Glomerular visceral epithelial cell (primary cell): Measurements from ENCODE around the gene TMEM121.
A peak's percentile ranks its signal among the peaks of the same experiment; 100 is the strongest.

Experiments used
- DNase-seq: peaks from one replicate; pipeline ENCODE4 v3.0.0-alpha.2; 2016; ENCODE audit errors: extremely low spot score

The TMEM121 gene

DNA sequence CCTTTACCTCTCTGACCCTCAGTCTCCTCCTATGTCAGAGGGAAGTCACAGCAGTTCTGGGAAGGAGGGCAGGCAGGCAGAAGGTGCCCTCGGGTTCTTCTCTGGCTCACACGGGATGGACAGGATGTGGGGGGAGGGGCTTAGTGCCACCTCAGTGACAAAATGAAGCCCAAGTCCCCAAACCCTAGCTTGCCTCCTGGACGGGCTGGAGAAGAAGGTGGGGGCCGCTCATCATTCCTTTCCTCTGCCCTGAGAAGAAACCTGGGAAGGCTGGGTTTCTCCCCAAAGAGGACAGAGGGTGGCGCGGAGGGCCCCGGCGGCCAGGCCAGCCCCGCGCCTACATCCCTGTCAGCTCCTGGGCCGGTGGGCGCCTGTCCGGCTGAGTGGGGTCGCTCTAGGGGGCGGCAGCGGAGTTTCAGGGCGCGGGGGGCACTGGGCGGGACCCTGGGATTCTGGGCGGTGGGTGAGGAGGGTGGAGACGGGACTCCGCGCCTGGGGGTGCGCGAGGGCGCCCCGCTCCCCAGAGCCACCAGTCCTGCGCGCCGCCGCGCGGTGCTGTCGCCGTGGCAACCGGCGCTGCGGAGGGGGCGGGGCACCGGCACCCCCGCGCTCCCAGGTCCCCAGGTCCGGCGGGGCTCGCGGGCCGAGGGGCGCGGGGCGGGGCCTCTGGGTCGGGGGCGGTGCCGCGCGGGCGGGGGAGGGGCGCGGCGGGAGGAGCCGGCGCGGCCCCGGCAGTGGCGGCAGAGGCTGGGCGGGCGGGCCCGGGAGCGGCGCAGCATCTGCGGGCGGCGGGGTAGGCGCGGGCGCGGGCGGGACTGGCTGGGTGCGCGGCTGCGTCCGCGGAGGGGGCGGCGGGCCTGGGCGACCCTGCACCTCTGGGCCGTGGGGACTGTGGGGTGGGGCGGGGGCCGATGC lies at the start of gene TMEM121:
Gene TMEM121, plus strand, starts transcription at position 723 of the 915 bp plus-strand sequence. CDS start 2,252 bp downstream, outside the sequence.
- peak; percentile 27 for DNase-seq

DNA sequence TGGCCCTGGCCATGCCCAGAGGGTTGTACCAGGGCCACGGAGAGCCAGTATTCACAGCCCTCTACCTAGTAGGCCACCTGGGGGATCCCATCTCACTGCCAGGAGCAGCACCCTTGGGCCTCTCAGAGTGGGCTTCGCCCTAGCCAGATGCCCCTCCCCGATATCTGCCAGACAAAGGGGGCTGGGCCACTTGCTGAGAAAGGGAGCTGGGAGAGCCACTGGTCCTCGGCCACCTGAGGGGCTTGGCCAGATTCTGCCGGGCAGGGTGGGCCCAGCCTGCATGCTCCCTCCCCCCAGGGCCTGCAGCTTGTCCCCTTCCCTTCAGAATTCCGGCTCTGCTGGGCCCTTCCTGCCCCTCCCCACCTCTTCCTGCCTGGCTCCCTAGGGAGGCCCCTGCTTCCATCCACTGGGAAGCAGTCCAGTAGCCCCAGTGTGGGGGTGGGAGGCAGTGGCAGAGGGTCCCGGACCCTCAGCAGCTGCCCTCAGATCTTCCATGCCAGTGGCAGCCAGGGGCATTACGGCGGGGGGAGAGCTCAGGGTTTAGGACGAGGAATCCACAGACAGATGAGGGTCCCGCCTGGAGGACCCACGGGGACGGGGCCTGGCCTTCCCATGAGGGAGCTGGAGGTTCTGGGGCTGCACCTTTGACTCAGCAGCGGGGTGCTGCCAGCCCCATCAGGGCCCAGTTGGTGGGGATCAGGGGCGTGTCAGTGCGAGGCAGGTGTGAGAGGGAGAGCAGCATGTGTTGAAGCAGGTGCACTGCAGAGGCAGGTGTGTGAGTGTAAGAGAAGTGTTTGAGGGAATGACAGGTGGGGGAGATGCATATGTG lies 49.3 kb upstream of the TMEM121 start:
- no peak for DNase-seq

DNA sequence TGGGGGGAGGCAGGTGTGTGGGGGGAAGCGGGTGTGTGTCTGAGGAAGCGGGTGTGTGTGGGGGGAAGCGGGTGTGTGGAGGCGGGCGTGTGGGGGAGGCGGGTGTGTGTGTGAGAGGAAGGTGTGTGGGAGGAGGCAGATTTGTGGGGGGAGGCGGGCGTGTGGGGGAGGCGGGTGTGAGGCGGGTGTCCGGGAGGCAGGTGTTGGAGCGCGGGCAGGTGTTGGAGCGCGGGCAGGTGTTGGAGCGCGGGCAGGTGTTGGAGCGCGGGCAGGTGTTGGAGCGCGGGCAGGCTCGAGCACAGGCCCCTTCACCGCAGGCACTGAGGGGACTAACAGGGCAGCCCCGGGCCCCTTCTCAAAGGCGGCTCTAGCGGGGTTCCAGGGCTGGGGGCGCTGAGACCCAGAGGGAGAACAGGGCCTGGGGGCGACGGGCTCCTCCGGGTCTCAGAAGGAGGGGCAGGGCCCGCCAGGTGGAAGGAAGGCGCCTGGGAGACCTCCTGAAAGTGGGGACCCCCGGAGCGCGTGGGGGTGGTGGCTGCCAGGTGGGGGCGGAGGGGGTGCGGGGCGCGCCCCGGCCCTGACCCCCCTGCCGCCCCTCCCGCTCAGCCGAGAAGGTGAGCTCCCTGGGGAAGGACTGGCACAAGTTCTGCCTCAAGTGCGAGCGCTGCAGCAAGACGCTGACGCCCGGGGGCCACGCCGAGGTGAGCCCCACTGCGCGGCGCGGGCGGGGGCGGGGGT lies 48.6 kb upstream of the TMEM121 start:
- DNase-seq, result no peak

DNA sequence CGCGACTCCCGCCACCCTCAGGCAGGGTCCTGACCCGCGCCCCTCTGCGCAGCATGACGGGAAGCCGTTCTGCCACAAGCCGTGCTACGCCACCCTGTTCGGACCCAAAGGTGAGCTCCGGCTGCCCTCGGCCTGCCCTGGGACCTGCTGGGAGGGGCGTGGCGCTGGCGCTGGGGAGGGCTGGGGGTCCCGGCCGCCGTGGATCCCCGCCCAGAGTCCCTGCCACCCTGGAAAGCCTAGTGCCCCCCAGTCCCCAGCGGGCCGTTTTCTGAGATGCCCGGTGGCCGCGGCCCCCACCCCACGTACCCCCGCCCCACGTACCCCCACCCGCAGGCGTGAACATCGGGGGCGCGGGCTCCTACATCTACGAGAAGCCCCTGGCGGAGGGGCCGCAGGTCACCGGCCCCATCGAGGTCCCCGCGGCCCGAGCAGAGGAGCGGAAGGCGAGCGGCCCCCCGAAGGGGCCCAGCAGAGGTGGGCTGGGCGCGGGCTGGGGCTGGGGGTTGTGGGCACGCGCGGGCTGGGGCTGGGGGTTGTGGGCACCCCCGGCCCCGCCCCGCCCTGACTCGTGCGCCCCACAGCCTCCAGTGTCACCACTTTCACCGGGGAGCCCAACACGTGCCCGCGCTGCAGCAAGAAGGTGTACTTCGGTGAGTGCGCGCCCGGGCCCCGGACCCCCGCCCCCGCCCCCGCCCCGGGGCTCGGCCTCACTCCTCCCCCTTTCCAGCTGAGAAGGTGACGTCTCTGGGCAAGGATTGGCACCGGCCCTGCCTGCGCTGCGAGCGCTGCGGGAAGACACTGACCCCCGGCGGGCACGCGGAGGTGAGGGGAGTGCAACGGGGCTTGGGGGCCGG lies 47.8 kb upstream of the TMEM121 start:
- DNase-seq, result no peak

DNA sequence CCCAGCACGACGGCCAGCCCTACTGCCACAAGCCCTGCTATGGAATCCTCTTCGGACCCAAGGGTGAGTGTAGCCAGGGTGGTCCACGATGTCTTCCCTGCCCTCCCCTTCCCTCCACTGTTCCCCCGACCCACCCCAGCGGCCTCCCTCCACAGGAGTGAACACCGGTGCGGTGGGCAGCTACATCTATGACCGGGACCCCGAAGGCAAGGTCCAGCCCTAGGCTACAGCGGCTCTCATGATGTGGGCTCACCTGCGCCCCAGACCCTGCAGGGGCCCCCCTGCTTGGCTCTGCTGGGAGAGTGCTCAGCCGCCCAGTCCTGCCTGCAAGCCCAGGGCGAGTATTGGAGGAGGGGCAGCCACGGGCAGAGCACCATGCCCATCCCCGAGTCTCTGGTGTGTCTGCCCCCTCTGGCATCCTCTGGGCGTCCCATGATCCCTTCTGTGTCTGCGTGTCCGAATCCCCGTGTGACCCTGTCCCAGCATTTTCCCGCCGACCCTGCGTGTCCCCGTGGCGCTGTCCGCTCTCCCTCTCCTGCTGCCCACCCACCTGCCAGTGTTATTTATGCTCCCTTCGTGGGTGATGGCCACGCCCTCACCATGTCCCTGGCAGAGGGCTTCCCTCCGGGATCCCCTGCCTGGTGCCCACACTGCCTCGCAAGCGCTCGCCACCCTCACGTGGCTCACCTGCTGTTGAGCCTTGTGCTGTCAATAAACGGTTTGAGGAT lies 46.8 kb upstream of the TMEM121 start:
- DNase-seq, result no peak

DNA sequence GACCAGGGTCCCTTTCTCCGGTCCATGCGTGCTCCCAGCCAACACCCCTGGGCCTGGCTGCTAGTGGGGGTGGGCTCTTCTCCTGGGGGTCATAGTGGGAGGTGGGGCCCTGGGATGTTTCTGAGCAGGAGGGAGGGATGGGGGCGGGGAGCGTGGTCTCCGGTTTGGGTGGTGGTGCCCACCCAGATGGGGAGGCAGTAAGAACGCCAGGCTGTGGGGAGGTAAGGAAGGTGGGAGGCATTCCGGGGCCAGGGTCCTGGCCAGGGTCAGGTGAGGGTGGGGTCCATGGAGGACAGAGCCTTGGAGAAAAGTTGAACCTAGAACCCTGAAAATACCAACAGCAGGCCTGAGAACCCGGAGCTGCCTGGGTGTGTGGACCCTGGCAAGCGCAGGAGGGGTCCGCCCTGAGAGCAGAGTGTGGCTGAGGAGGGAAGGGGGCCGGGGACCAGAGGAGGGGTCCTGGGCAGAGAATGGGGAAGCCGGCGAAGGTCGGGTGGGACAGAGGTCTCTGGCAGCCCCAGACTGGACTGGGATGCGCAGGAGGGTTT lies 46.1 kb upstream of the TMEM121 start:
- DNase-seq, result no peak

DNA sequence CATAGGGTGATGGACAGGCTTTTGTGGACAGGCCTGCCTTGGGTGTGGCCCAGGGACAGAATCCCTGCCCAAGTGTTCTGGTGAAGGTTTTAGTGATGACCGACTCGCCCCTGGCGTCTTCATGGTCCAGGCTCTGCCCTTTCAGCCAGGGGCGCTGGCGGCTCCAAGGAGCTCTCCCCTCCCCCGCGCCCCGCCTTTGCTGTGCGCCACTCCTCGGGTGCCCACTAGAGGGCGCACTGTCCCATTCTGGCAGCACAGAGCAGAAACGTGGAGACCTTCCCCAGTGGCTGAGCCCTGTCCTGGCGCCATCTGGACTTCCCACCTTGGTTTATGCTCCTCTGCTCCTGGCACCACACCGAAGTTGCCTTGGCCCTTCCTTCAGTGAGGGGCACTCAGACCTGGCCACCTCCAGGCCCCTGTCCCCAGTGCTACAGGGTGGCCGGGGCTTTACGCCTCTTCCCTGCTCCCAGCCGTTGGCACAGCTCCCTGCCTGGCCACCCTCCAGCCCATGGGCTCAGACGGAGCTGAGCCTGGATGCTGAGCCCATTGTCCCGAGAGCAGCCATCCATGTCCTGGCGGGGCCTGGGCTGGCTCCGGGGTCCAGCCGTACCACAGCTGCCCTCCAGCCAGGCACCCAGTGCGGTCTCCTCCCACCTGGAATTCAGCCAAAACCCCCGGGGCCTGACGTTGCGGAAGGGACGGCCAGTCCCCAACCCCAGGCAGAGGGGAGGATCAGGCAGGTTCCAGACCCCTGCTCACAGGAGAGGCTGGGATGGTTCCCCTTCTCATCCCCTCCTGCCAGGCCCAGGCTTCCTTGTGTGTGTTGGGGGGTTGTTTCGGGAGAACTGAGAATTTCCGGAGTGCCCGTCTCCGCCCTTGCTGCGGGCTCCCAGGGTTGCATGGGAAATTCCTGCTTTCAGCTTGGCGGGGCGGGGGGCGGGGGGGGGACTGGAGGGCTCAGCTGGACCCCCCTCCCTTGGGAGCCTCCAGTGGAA lies 45.3 kb upstream of the TMEM121 start:
- peak; percentile 92 for DNase-seq

DNA sequence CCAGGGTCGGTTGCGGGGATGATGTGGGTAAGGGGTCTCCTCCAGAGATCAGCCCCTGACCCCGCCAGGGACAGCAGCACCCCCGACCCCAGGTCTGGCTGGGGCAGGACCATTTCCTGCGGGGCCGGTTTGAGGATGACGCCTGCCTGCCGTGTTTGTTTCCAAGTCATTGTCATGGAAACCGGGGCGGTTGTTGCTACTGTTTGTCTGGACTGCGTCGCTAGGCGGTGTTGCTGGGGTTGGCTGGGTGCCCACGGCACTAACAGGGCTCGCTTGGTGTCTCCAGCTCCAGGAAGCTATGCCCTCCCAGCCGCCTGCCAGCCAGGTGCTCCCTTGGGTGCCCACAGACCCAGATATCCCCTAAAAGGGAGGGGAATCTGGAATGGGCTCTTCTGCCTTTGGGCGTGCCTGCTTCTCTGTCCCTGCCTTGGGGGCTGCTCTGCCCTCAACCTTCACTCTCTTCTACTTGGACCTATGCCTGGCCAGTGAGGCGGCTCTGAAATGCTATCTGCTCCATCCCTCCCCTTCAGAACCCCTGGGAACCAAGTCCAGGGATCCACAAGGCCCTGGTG lies 44.4 kb upstream of the TMEM121 start:
- DNase-seq, result peak; percentile 100

DNA sequence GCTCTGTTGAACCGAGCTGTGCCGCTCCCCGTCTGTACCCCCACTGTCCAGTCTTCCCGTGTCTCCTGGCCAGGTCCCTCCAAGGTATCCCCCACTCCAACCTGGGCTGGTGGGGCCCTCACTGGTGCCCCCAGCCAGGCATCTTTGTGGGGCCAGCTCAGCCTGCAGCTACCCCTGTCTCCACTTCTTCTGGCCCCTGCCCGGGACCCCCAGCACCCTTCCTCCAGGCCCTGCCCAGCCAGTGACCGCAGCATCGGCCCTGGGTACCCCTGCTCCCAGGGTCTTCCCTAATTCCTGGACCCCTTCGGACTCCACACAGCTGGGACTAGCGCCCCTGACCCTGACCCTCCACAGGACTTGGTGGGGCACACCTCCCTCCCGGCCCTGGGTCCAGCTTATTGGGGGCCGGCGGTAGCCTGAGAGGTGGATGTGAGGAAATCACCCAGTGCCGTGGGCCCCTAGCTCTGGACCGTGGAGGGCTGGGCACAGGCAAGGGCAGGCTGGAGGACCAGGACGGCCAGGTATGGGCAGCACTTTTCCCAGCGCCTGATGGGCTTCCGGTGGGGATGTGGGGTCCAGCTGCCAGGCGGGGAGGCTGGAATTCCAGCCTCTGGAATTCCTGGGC lies 43.8 kb upstream of the TMEM121 start:
- DNase-seq, result no peak

DNA sequence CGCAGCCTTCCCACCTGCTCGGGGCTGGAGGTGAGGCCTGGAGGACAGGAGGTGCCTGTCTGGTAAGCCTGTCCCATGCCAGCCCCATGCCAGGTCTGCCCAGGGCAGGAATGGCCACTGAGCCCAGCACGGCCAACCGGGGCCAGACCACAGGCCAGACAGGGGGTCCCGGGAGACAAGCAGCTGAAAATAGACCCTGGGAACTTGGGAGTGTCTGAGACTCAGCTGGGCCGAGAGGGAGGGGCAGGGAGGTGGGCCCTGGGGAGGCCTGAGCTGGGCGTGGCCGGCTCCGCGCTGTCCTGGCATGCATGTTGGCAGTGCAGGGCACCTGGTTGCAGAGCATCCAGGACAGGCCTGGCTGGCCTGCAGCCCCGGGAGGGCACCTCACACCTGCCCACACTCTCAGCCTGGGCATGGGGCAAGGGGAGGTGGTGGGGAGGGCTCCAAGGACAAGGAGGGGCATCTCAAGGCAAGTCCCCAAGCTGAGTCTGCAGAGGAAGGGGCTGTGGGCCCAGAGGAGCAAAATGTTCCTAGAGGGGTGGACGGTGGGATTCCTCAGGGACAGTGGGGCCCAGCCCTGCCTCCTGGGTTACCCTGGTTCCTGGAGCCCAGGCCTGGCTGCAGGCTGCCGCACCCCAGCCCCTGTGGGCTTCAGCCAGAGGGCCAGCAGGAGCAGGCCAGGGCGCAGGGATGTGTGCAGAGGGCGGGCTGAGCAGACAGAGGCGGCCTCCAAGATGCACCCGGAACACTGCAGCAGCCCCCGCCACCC lies 42.9 kb upstream of the TMEM121 start:
- DNase-seq, result no peak

DNA sequence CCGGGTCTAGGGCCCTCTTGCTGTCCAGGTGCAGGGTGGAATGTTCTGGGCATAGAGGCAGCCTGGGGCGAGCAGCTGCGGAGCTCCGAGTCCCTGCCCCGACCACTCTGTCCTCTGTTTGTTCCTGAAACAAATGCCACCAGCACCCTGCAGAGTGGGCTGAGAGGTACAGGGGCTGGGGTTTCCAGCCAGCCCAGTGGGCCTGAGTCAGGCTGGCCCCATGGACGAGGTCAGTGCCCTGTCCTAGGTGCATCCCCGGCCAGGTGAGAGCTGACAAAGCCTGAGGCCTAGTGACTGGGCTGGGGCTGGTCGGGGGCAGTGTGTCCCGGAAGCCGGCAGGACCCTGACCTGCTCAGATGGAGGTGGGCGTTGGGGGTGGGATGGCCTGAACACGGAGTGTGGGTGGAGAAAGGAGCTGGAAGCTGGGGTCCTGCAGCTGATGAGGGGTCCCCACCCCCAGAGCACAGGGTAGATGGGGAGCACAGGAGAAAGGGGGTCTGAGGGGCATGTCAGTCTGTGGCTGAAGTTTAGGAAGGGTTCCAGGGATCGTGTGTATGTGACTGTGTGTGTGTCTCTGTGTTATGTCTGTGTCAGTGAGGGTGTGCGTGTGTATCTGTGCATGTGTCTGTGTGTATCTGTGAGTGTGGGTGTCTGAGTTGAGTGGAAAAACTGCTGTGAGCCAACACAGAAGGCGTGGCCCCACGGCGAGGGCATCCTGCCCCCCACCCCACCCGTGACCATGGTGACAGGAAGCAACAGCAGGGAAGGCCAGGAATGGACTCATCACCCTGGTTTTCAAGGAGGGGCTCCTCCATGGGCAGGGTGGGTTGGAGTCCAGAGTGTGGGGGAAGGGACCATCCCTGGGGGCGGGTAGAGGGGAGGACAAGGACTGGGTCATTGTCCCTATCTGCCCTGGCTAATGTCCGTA lies 42.0 kb upstream of the TMEM121 start:
- peak; percentile 26 for DNase-seq

DNA sequence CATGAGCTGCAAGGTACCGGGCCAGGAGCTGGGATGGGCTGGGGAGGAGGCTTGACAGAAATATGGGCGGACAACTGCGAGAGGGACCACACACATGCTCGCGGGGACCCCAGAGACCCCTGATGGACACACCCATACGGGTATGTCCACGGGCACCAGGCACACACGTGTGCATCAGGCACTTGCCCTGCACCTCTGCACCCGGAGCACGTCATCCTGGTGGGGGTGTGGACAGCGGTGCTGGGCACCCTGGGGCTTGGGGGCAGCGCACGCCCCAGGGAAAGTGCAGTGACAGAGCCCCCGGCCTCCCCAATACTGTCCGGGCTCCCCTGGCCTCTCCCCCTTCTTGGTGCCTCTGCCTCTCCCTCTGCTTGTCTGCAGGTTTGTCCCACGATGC lies 41.4 kb upstream of the TMEM121 start:
- no peak for DNase-seq

DNA sequence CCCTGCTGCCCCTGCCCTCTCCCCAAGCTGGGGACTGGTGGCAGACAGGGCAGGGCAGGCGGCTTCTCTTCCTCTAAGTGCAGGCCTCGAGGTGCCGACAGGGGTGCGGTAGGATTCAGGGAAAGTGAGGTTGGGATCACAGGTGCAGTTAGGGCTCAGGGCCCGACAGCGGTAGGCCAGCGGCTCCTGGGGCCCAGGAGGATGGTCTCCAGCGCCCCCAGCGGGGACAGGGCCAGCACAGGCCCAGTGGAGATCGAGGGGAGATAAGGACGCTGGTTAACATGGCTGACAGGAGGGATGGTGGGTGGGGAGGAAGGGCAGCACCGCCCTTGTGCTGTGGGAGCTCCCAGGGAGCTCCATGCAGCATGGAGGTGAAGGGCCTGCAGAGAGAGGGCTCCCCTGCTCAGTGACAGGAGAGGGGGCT lies 40.6 kb upstream of the TMEM121 start:
- DNase-seq, result peak; percentile 32

DNA sequence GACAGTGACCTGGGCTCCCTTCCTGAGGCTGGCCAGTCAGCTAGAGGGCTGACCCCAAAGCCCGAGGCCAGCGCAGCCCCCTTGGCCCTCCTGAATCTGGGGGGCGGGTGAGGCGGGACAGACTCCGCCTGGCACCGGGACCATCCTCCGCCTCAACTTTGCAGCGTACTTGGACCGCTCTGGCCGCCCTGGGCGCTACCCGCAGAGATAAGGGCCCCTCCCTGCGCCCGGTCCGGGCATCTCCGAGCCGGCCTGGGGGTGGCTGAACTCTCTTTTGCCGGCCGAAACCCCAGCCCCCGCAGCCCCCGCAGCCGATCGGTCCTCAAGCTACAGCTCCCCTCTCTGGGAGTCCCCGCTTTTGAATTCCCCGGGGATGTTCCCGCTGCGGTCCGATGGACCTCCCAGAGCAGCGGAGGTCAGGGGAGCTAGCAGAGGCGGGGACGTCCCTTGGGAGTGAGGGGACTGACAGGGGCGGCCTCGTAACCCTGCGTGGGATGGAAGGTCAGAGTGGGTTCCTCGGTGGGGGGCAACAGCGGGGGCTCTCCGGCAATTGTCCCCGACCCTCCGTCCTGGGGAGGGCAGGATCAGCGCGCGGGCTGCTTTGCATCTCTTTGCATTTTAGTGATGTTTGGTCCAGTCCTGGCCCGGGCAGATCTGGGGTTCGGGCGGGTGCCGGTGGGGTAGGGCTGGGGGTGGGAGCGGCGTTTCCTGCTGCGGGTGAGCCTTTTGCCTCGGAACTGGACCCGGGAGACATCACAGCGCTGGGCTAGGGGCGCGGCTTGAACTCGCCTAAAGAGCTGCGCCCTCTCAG lies 40.0 kb upstream of the TMEM121 start, which contains the start of gene CRIP1:
Gene CRIP1, plus strand, starts transcription at position 724 of the 811 bp plus-strand sequence. CDS start 374 bp downstream, outside the sequence.
- DNase-seq, result no peak

DNA sequence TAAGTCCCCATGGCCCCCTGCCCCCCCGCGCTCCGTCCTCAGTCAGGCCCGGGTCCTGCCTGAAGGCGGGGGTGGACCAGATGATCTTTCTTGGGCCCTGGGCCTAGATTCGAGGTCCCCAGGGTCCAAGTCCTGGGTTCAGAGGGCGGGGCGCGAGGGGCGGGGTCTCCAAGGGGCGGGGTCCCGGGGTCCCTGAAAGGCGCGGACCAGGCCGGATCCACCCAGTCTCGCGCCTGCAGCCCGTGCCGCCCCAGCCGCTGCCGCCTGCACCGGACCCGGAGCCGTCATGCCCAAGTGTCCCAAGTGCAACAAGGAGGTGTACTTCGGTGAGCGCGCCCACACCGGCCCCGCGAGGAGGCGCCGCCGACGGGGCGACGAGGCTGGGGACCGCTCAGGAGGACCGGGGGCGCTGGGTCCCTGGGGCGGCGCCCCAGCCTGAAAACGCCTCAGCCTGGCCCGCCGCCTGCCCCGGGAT lies 39.4 kb upstream of the TMEM121 start:
- no peak for DNase-seq
